Mucosa of stomach (tissue), 1 donor: ENCODE results near the gene ANKRD33B.

Experiments used
- H3K27me3 ChIP-seq: one replicate; pipeline ENCODE4 v1.7.0; 2013; ENCODE audit warnings: mild to moderate bottlenecking, low read length; ENCODE audit not compliant: control insufficient read depth, insufficient read depth
- H3K36me3 ChIP-seq: one replicate; pipeline ENCODE4 v1.7.0; 2013; ENCODE audit warnings: low read length; ENCODE audit not compliant: control insufficient read depth, insufficient read depth
- H3K4me1 ChIP-seq: one replicate; pipeline ENCODE4 v1.7.0; 2013; ENCODE audit warnings: mild to moderate bottlenecking, low read length; ENCODE audit not compliant: control insufficient read depth, insufficient read depth
- H3K4me3 ChIP-seq: one replicate; pipeline ENCODE4 v1.7.0; 2013; ENCODE audit warnings: low read length
- H3K9ac ChIP-seq: one replicate; pipeline ENCODE4 v1.7.0; 2013; ENCODE audit warnings: mild to moderate bottlenecking, low read length, moderate library complexity
- H3K9me3 ChIP-seq: one replicate; pipeline ENCODE4 v1.7.0; 2013; ENCODE audit warnings: mild to moderate bottlenecking, low read length, moderate library complexity; ENCODE audit not compliant: control insufficient read depth
- donor health status: Pancreatic carcinoma.

ANKRD33B gene

DNA sequence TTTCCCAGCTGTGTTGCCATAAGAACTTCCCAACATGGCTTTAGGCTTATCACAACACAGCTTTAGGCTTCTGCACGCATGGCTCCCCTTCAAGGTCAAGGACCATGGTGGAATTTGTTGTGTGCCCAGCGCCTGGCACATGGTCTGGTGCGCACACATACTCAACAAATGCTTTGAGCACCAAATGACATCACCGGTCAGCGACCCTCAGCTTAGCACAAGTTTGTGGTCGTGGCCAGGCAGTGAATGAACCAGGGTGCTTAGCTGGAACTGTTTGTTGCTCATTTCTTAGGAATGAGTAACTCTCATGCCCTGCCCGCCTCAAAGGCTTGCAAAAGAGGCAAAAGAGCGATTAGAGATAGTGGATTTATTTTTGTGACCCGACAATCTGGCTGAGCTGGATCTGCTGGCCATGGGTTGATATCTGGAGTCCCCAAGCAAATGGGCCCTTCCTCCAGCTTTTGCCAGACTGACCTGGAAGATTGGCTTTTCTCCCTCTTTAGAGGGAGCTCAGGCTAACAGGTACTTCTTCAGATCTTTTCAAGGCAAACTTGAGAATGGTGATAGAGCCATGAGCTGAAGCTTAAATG, 138.3 kb downstream of the ANKRD33B start:
- H3K9me3 ChIP-seq, result no peaks in the 10 kb centered on the region
- H3K36me3 ChIP-seq, result no peaks in the 10 kb centered on the region
- no peaks in the 10 kb centered on the region for H3K27me3 ChIP-seq
- peaks cover 36% of the 10 kb centered on the region for H3K4me1 ChIP-seq
- H3K4me3 ChIP-seq, result no peak overlapping the region
- H3K9ac ChIP-seq, result no peak overlapping the region

DNA sequence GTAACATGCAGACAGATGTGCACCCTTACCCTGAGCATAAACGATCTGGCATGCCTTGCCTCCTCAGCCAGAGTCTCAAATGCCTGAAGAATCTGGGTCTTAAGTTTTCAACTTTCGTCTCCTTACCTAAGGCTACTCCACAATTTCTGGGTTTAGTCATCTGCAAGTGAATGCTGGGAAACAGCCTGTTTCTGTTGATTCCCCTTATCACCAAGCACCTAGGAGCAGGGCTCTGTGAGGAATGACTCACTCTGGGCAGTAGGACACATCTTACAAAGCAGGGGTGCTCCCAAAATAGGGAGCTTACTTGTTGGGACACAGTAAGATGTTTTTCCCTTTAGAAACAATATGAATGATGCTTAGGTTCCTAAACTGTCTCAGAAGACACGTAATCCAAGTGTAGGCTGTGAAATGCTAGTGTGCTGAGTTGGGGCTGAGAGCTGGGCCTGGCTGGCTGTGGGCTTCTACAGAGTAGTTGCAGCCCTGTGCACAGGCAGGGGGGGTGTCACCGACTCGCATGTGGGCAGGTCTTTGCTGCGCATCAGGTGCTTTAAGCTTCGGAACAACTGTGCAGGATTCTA, 139.1 kb downstream of the ANKRD33B start:
- Histone ChIP-seq H3K27me3 (no peaks in the 10 kb centered on the region), H3K9me3 (no peaks in the 10 kb centered on the region), H3K36me3 (no peaks in the 10 kb centered on the region), H3K9ac (no peak overlapping the region), H3K4me3 (no peak overlapping the region), H3K4me1 (peaks cover 36% of the 10 kb centered on the region)

DNA sequence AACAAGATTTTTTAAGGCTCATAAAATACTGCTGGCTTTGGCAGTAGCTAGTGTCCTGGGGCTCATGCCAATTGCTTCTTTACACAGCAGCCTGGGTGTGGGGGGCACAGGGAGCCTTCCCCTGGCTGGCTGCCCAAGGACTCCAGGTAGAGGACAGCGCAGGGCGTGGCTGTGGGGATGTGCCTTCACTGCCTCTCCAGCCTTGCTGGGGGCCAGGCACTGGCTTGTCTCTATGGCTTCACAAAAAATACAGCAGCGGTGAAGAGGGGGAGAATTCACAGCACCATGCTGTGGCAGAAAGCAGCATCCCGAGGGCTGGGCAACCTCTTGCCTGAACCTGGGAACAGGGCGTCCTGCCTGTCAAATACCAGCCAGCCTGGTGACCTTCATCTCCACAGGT, 139.8 kb downstream of the ANKRD33B start:
- H3K9ac ChIP-seq, result no peak overlapping the region
- peaks cover 36% of the 10 kb centered on the region for H3K4me1 ChIP-seq
- no peaks in the 10 kb centered on the region for H3K27me3 ChIP-seq
- H3K4me3 ChIP-seq, result no peak overlapping the region
- no peaks in the 10 kb centered on the region for H3K9me3 ChIP-seq
- H3K36me3 ChIP-seq, result no peaks in the 10 kb centered on the region

DNA sequence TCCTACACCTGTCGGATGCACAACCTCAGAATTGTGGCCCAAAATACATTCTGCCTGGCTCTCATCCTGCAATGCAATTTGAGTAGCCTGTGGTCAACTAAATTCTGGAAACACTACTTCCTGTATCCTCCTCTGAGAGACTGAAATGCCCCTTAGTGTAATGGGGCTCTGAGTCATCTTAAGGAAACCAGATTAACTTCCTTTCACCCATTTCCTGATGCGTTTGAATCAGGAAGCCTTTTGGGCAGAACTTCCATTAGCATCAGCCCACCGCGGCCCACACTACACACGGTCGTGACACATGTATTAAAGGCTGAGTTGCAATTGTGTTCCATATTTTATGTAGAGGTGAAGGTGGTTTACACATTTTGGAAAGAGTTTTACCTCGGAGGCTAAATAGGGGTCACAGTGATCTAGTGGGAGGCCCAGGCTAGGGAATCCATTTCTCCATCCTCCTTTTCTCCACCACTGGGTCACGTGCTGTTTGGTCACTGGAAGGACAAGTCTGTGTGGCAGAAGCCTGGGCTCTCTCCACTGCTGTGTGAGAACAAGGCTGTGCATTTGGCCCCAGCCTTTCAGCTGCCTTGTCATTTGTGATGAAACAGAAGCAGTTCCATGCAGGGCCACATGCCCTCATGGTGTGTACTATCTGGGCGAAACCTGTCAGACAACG, 141.2 kb downstream of the ANKRD33B start:
- H3K4me1 ChIP-seq, result peaks cover 36% of the 10 kb centered on the region
- H3K9me3 ChIP-seq, result no peaks in the 10 kb centered on the region
- H3K27me3 ChIP-seq, result no peaks in the 10 kb centered on the region
- H3K36me3 ChIP-seq, result no peaks in the 10 kb centered on the region
- no peak overlapping the region for H3K4me3 ChIP-seq
- H3K9ac ChIP-seq, result no peak overlapping the region

DNA sequence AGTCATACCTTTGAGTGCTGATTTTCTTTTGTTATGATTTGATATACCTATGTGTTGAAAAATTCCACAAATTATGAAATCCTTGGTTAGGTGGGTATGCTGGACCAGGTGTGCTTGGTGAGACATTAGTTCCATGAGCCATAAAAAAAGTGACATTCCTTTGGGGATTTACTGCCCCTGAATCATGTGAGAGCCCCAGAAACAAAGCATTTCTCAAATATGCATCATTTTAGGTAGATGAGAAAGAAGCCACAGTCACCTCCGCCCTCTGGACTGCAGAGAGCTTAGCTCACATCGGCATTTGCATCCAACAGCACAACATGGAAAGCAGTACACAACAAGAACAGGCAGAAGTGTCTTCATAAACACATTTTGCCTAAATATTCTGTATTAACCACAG, 141.9 kb downstream of the ANKRD33B start:
- H3K4me1 ChIP-seq, result peaks cover 36% of the 10 kb centered on the region
- no peak overlapping the region for H3K4me3 ChIP-seq
- no peaks in the 10 kb centered on the region for H3K27me3 ChIP-seq
- H3K36me3 ChIP-seq, result no peaks in the 10 kb centered on the region
- no peak overlapping the region for H3K9ac ChIP-seq
- no peaks in the 10 kb centered on the region for H3K9me3 ChIP-seq

DNA sequence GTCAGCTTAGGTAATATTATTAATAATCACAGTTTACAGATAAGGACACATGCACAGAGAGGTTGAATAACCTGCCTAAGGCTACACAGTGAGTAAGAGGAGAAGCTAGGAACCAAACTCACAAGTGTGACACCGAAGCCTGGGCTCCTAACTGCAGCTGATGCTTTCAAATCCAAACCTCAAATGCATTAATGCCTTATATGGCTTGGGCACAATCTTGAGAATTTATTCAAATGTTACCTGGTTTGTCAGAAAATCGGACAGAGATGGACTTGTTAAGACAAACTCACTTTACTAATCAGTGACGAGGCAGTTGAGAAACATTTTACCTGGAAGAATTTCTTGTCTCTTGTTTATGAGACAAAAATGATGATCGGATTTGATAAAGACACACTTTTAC, 142.5 kb downstream of the ANKRD33B start:
- Histone ChIP-seq H3K9ac (no peak overlapping the region), H3K4me3 (no peak overlapping the region), H3K9me3 (no peaks in the 10 kb centered on the region), H3K36me3 (no peaks in the 10 kb centered on the region), H3K27me3 (no peaks in the 10 kb centered on the region), H3K4me1 (peaks cover 36% of the 10 kb centered on the region)
